ENCODE measurements around the gene HPGD. TPM values are rescaled to one million over a fixed set of nuclear protein-coding genes. Genes with fewer than 3 reads are reported as not detected.

Gene HPGD
- total RNA-seq, 1 experiment from 2014 or later: 91.5 TPM

DNA sequence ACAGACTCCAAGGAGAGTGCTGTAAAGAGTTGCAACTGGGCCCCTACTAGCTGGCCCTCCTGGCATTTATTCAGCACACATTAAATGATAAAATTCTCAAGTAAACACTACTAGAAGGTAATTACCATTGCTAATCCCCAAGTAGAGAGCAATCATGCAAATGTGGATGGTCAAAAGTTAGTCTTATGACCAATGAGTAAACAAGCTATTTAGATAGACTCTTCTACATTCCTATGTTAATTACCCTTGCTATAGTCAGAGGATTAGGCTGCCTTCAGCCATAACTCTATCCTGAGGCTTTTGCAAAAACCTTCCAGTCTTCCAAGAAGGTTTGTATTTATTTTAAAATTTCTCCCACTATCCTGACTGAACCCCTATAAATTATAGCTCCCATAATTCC lies 28.3 kb upstream of the HPGD start:
- ChIA-PET CTCF (no interaction called here), POLR2A (no interaction called here)
- no peak overlapping the region for H3K4me3 ChIP-seq (ENCODE audit: low read depth, low read length)
- H3K4me3 Mint-ChIP-seq (ENCODE audit: unreplicated experiment): no peak overlapping the region
- TF ChIP-seq, protein P1, sequence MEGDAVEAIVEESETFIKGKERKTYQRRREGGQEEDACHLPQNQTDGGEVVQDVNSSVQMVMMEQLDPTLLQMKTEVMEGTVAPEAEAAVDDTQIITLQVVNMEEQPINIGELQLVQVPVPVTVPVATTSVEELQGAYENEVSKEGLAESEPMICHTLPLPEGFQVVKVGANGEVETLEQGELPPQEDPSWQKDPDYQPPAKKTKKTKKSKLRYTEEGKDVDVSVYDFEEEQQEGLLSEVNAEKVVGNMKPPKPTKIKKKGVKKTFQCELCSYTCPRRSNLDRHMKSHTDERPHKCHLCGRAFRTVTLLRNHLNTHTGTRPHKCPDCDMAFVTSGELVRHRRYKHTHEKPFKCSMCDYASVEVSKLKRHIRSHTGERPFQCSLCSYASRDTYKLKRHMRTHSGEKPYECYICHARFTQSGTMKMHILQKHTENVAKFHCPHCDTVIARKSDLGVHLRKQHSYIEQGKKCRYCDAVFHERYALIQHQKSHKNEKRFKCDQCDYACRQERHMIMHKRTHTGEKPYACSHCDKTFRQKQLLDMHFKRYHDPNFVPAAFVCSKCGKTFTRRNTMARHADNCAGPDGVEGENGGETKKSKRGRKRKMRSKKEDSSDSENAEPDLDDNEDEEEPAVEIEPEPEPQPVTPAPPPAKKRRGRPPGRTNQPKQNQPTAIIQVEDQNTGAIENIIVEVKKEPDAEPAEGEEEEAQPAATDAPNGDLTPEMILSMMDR (IDR thresholded peaks at IDR 0.05; ENCODE audit: insufficient read depth in 1 of 2, low read depth in 1 of 2, low read length in 1 of 2, severe bottlenecking in 1 of 2, unreplicated experiment in 1 of 2): no peak
- H3K36me3 Mint-ChIP-seq (ENCODE audit: insufficient read depth, unreplicated experiment): no peaks in the 10 kb centered on the region
- peaks cover 43% of the 10 kb centered on the region for H3K9me3 Mint-ChIP-seq (ENCODE audit: unreplicated experiment)
- H3K4me1 Mint-ChIP-seq (ENCODE audit: low read depth, unreplicated experiment): peaks cover 6% of the 10 kb centered on the region
- no peaks in the 10 kb centered on the region for H3K27me3 ChIP-seq (replicated peaks; ENCODE audit: control insufficient read depth, insufficient read depth, low read length)
- DNase-seq: no peak
- H3K36me3 ChIP-seq (ENCODE audit: control insufficient read depth, insufficient read depth, low read length): no peaks in the 10 kb centered on the region
- H3K27ac Mint-ChIP-seq (ENCODE audit: unreplicated experiment): no peak overlapping the region
- no peaks in the 10 kb centered on the region for H3K4me1 ChIP-seq
- H3K27me3 Mint-ChIP-seq (ENCODE audit: insufficient read depth, unreplicated experiment): no peaks in the 10 kb centered on the region
- intact Hi-C loops (cut with micrococcal nuclease; ENCODE audit: unreplicated experiment): no loop called here
- BruUV-seq (replicated peaks): no TSS peak
- H3K9me3 ChIP-seq: no peaks in the 10 kb centered on the region

DNA sequence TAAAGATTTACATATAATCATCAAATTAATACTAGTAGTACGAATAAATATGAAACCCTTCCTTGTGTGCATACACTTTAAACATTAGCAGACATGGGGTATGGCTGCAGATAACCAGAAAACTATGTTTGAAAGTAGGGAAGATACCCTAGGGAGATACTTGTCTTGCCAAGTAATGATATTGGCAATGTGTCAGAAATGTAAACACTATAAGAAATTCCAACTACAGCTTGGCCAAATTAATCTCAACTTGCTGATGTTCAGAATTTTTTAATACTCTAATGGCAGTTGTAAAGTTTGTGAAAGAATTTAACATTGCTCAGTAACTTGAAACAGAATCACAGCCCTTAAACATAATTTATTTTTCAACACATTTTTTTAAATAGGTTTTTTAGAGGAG lies 27.4 kb upstream of the HPGD start:
- TF ChIP-seq, protein P1 (IDR thresholded peaks at IDR 0.05; ENCODE audit: insufficient read depth in 1 of 2, low read depth in 1 of 2, low read length in 1 of 2, severe bottlenecking in 1 of 2, unreplicated experiment in 1 of 2): no peak
- ChIA-PET CTCF (no interaction called here), POLR2A (no interaction called here)
- Mint-ChIP-seq H3K4me1 (ENCODE audit: low read depth, unreplicated experiment) (peaks cover 6% of the 10 kb centered on the region), H3K27ac (ENCODE audit: unreplicated experiment) (no peak overlapping the region), H3K9me3 (ENCODE audit: unreplicated experiment) (peaks cover 50% of the 10 kb centered on the region), H3K36me3 (ENCODE audit: insufficient read depth, unreplicated experiment) (no peaks in the 10 kb centered on the region), H3K27me3 (ENCODE audit: insufficient read depth, unreplicated experiment) (no peaks in the 10 kb centered on the region), H3K4me3 (ENCODE audit: unreplicated experiment) (no peak overlapping the region)
- DNase-seq: no peak
- H3K4me1 ChIP-seq: no peaks in the 10 kb centered on the region
- H3K36me3 ChIP-seq (ENCODE audit: control insufficient read depth, insufficient read depth, low read length): no peaks in the 10 kb centered on the region
- no TSS peak for BruUV-seq (replicated peaks)
- H3K9me3 ChIP-seq: no peaks in the 10 kb centered on the region
- H3K4me3 ChIP-seq (ENCODE audit: low read depth, low read length): no peak overlapping the region
- intact Hi-C loops (cut with micrococcal nuclease; ENCODE audit: unreplicated experiment): no loop called here
- no peaks in the 10 kb centered on the region for H3K27me3 ChIP-seq (replicated peaks; ENCODE audit: control insufficient read depth, insufficient read depth, low read length)

DNA sequence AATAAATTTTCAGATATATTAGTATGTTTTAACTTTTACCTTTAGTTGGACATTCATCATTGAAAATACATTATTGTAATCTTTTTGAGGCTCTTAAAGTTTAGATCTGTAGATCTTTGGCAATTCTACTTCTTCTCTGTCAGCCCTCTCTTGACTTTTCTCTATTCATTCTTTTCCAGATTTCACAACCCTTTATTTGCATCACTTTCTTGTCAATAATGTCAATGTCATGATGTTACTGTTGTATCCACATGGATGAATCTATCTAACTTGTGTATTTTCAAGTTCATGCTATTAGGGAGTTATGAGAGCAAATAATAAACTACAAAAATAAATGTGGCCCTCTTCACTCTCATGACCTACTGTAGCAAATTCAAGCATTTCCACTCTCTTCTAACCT lies 23.0 kb upstream of the HPGD start:
- no peak for DNase-seq
- H3K4me3 Mint-ChIP-seq (ENCODE audit: unreplicated experiment): no peak overlapping the region
- intact Hi-C loops (cut with micrococcal nuclease; ENCODE audit: unreplicated experiment): no loop called here
- peaks cover 9% of the 10 kb centered on the region for H3K9me3 ChIP-seq
- H3K4me3 ChIP-seq (ENCODE audit: low read depth, low read length): no peak overlapping the region
- H3K27me3 Mint-ChIP-seq (ENCODE audit: insufficient read depth, unreplicated experiment): no peaks in the 10 kb centered on the region
- H3K4me1 ChIP-seq: no peaks in the 10 kb centered on the region
- peaks cover 6% of the 10 kb centered on the region for H3K4me1 Mint-ChIP-seq (ENCODE audit: low read depth, unreplicated experiment)
- no peak overlapping the region for H3K27ac Mint-ChIP-seq (ENCODE audit: unreplicated experiment)
- H3K27me3 ChIP-seq (replicated peaks; ENCODE audit: control insufficient read depth, insufficient read depth, low read length): no peaks in the 10 kb centered on the region
- no peaks in the 10 kb centered on the region for H3K36me3 Mint-ChIP-seq (ENCODE audit: insufficient read depth, unreplicated experiment)
- POLR2A ChIA-PET: no interaction called here
- CTCF ChIA-PET: no interaction called here
- no peaks in the 10 kb centered on the region for H3K36me3 ChIP-seq (ENCODE audit: control insufficient read depth, insufficient read depth, low read length)
- peaks cover 67% of the 10 kb centered on the region for H3K9me3 Mint-ChIP-seq (ENCODE audit: unreplicated experiment)
- no TSS peak for BruUV-seq (replicated peaks)
- TF ChIP-seq, protein P1 (IDR thresholded peaks at IDR 0.05; ENCODE audit: insufficient read depth in 1 of 2, low read depth in 1 of 2, low read length in 1 of 2, severe bottlenecking in 1 of 2, unreplicated experiment in 1 of 2): no peak
